Spleen (tissue), 7 donors: Measurements from ENCODE around the gene MOGAT3.

Experiments
- POLR2A ChIP-seq, 3 donors: fragments of 450-650 bp; IDR thresholded peaks; one replicate each; pipeline ENCODE4 v1.5.1; 2017; ENCODE audit warnings: antibody characterized with exemption in 3 of 3, mild to moderate bottlenecking in 1 of 3
- TF ChIP-seq, protein P1 (sequence below), 11 experiments: fragments of 200-600 bp in 7 of 11; fragments of 450-650 bp in 4 of 11; sonication (generic) in 4 of 11; IDR thresholded peaks in 8 of 11; conservative IDR thresholded peaks in 3 of 11; 1 replicate in 7 of 11; 2 replicates in 4 of 11; pipeline versions ENCODE4 v1.4.0 to v1.8.0; 2016 to 2021; ENCODE audit warnings: antibody characterized with exemption in 11 of 11, inconsistent platforms in 4 of 11, mild to moderate bottlenecking in 1 of 11
- donor health status: DM: no; HTN: no; CAD: no; lungs with moderate emphysema.
- donor health status: DM: no; HTN: no; CAD: no.
- donor health status: DM: no; HTN: no; CAD: no.

DNA sequence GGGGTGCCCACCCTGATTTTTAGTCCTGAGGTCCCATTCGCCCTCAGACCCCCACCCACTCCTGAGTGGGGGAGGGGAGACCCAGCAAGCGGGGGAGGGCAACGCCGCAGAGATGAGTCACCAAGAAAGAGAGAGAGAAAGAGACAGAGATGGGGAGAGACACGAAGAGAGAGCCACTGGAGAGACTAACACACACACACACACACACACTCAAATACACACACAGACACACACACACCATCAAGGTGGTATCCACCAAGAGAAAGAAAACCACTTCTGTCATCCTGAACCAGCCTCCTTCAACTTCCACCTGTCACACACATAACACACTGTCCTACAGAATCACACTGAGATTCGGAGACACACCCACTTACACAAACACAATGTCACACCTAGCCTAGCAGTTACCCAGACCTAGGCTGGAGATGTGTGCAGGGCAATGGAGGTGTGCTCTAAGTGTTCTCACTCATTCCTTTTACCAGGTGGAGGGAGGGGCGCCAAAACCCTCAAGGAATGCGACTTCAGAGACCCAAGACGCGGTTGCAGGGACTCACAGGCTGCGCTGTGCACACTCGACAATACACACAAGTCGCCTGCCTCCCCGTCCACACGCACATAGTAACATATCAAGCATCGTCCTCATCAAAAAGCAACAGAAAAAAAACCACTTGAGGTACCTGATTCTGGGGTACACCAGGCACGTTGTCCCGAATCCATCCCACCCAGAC, 31.6 kb downstream of the MOGAT3 start:
- TF ChIP-seq, protein P1, sequence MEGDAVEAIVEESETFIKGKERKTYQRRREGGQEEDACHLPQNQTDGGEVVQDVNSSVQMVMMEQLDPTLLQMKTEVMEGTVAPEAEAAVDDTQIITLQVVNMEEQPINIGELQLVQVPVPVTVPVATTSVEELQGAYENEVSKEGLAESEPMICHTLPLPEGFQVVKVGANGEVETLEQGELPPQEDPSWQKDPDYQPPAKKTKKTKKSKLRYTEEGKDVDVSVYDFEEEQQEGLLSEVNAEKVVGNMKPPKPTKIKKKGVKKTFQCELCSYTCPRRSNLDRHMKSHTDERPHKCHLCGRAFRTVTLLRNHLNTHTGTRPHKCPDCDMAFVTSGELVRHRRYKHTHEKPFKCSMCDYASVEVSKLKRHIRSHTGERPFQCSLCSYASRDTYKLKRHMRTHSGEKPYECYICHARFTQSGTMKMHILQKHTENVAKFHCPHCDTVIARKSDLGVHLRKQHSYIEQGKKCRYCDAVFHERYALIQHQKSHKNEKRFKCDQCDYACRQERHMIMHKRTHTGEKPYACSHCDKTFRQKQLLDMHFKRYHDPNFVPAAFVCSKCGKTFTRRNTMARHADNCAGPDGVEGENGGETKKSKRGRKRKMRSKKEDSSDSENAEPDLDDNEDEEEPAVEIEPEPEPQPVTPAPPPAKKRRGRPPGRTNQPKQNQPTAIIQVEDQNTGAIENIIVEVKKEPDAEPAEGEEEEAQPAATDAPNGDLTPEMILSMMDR (IDR thresholded peaks at IDR 0.05 in 8 of 11, conservative IDR thresholded peaks at IDR 0.05 in 3 of 11) = no peak
- TF ChIP-seq POLR2A (IDR thresholded peaks at IDR 0.05) = no peak
